Lower leg skin (tissue), 3 donors: Measurements from ENCODE around the gene PRKAR1A.

Experiments used
- POLR2A ChIP-seq, 2 donors: fragments of 450-650 bp; IDR thresholded peaks; one replicate each; pipeline ENCODE4 v1.6.1; 2016 to 2017; ENCODE audit warnings: antibody characterized with exemption in 2 of 2, mild to moderate bottlenecking in 1 of 2, moderate library complexity in 1 of 2
- TF ChIP-seq, protein P1 (sequence below), 3 donors: fragments of 450-650 bp; IDR thresholded peaks; one replicate each; pipeline ENCODE4 v1.5.1; 2016; ENCODE audit warnings: antibody characterized with exemption in 3 of 3, mild to moderate bottlenecking in 3 of 3, moderate library complexity in 2 of 3

DNA sequence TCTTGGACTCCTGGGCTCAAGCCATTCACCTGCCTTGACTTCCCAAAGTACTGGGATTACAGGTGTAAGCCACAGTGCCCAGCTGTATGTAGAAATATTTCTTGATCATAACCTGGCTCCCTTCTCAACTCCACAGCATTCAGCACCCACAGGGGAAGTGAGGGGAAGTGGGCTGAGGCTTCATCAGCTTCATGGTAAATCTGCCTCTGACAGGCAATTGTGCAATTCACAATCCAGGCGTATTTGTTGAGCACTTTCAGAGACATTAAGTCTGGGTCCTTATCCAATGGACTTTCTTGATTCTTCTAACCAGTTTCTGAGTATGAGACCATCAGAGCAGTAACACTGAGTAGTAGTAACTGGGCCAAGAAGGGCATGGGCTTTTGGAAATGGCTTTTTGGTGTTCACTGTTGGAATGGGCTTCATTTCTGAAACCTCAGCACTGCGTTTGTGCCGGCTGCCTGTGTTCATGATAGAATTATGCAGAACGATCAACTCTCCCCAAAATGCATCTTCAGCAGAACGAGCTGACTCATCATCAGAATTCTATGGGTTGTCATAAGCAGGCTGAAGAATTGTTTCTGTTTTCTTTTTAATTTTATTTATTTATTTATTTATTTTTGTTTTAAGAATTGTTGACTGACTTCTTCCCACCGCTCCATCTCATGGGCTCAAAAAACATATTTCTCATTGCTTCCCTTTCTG, 60.1 kb downstream of the PRKAR1A start:
- no peak for TF ChIP-seq POLR2A (IDR thresholded peaks at IDR 0.05)
- TF ChIP-seq, protein P1, sequence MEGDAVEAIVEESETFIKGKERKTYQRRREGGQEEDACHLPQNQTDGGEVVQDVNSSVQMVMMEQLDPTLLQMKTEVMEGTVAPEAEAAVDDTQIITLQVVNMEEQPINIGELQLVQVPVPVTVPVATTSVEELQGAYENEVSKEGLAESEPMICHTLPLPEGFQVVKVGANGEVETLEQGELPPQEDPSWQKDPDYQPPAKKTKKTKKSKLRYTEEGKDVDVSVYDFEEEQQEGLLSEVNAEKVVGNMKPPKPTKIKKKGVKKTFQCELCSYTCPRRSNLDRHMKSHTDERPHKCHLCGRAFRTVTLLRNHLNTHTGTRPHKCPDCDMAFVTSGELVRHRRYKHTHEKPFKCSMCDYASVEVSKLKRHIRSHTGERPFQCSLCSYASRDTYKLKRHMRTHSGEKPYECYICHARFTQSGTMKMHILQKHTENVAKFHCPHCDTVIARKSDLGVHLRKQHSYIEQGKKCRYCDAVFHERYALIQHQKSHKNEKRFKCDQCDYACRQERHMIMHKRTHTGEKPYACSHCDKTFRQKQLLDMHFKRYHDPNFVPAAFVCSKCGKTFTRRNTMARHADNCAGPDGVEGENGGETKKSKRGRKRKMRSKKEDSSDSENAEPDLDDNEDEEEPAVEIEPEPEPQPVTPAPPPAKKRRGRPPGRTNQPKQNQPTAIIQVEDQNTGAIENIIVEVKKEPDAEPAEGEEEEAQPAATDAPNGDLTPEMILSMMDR (IDR thresholded peaks at IDR 0.05): no peak
